NCI-H226 (cell line): ENCODE measurements around the gene SLC26A4.
A peak's percentile ranks its signal among the peaks of the same experiment; 100 is the strongest.
"Not testable (repeated sequence)": the region's sequence is repeated elsewhere in the genome, so short reads cannot be mapped to it uniquely, and the experiment has no call there.

Experiments
- DNase-seq: peaks from one replicate; pipeline ENCODE4 v3.0.0-alpha.2; 2015

The SLC26A4 gene

DNA sequence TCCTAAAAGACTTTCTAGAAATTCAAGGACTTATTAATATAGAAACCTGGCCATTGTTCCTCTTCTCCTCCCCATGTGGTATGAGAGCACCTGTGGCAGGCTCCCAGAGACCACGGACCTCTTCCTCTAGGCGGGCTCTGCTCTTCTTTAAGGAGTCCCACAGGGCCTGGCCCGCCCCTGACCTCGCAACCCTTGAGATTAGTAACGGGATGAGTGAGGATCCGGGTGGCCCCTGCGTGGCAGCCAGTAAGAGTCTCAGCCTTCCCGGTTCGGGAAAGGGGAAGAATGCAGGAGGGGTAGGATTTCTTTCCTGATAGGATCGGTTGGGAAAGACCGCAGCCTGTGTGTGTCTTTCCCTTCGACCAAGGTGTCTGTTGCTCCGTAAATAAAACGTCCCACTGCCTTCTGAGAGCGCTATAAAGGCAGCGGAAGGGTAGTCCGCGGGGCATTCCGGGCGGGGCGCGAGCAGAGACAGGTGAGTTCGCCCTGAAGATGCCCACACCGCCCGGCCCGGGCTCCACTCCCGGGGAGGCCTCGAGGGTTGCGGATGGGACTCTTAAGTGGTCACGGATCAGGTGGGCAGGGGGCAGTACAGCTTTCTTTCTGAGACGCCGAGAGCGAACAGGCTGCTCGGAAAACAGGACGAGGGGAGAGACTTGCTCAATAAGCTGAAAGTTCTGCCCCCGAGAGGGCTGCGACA is at the start of gene SLC26A4:
TSS of gene SLC26A4 (plus strand) at position 448 of the 700 bp plus-strand sequence. CDS start 814 bp downstream, outside the sequence.
- DNase-seq: no peak

DNA sequence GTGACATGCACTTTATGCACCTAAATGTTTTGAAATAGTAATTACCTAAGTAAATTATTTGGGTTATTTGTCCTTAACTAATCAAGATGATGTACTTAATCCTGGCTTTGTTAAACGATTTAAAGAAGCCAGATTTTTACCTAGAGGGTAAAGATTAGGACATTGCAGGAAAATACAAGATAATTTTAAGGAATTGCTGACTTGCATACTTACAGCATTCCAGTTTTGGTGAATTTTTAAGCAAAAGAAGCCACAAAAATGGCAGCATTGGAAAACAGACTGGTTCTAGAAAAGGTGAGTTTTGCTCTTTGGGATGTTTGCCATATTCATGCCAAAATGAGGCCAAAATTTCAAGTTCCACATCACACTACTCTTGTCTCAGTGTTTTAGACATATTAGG is 47.2 kb upstream of the SLC26A4 start:
- DNase-seq: no peak

DNA sequence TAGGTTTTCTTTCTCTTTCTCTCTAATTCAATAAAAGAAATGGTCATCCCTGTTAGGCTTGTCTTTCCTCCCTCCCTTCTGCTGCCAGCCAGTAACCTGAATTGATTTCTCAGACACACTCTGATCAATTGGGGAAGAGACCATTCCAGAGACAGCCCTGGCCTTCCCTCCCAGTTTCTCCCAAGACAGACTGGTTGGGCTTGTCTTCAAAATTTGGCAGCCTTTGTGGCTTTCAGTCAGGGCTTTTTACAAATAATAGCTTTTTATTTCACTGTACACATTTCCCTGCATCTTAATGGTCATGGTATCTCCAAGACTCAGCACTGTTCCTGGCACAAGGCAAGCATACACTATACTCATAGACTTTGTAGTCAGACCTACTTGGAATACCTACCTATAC is 46.7 kb upstream of the SLC26A4 start:
- DNase-seq: no peak

DNA sequence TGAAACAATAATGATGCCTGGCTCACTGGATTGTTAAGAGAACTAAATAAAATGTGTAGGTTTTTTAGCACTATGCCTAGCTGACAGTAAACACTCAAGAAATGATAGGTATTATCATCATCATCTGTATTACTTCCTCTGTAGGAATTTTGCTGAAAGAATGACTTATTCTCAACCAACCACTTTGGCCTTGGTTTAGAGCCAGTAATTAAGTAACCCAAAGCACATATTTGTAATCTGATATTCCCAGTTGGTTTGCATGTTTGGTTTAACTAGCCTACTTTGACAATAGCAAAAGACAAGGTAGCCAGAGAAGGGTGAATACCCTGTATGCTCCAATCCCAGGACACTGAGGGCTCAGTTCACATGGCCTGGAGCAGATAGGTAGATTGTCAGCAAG is 46.2 kb upstream of the SLC26A4 start:
- peak; percentile 27 for DNase-seq

DNA sequence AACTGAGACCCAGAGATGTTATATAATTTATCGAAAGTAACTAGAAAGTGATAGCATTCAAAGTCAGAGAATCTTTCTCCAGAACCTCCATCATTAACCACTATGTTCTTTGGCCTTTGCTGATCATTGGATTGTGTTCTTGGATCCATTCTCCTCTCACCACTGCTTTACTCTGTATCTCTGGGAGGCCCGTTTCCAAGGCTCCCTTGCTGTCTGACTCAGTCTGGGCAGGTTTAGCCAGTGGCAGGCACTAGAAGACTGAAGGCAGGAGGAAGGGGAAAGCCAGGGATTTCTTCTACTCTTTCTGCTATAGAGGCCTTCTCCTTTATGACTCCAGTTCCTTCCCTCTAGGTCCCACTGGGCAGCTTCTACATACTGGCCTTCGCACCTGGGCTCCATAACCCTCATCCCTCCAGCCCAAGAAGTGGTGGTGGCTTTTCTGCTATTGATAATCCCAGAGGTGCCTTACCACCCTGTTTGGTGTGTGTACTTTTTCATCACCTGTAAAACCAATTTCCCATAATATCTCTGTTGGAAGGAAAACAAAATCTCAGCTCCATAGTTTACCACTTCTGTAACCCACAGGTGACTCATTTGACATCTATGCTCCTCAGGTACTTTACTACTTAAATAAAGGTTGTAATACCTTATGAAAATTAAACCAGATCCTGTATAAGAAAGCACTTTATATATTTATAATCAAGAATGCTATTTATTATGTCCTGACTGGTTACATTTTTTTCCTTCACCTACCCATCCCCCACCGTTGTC is 44.5 kb upstream of the SLC26A4 start:
- peak; percentile 22 for DNase-seq

DNA sequence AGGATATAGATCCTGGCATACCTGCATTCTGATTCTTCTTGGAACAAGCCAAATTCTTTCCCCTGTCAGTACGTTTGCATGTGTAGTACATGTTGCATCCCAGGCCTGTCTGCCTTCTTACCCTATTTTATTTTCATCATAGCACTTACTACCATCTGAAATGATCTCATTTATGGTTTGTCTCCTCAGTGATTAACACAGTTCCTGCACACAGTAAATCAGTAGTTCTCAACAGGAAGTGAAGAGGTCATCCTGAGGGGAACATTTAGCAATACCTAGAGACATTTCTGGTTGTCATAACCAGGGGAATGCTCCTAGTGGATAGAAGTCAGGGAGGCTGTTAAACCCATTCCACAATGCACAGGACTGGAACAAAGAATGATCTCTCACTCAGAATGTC is 38.2 kb upstream of the SLC26A4 start:
- DNase-seq: peak; percentile 75

DNA sequence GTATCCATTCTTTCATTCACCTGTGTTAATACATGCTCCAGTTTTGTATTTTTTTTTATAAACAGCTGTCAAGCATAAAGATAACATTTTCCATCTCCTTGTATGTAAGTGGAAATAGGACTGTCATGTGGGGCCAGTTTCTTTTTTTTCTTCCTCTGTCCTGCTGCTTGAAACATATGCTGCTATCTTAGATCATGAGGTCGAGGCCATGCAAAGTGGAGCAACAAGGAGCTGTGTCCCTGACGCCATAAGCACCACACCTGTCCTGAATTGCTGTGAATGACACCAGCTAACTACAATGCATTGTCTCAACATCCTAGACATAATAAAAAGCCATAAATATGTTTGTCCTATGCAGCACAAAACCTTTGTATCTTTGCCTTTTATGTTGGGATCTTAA is 37.7 kb upstream of the SLC26A4 start:
- no peak for DNase-seq

DNA sequence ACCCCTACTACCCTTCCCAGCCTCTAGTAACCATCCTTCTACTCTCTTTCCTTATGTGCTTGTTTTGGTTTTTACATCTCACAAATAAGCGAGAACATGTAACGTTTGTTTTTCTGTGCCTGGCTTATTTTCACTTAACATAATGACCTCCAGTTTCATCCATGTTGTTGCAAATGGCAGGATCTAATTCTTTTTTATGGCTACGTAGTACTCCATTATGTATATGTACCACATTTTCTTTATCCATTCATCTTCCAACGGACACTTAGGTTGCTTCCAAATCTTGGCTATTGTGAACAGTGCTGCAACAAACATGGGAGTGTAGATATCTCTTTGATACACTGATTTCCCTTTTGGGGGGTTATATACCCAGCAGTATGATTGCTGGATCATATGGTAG is 33.6 kb upstream of the SLC26A4 start:
- DNase-seq: no peak

DNA sequence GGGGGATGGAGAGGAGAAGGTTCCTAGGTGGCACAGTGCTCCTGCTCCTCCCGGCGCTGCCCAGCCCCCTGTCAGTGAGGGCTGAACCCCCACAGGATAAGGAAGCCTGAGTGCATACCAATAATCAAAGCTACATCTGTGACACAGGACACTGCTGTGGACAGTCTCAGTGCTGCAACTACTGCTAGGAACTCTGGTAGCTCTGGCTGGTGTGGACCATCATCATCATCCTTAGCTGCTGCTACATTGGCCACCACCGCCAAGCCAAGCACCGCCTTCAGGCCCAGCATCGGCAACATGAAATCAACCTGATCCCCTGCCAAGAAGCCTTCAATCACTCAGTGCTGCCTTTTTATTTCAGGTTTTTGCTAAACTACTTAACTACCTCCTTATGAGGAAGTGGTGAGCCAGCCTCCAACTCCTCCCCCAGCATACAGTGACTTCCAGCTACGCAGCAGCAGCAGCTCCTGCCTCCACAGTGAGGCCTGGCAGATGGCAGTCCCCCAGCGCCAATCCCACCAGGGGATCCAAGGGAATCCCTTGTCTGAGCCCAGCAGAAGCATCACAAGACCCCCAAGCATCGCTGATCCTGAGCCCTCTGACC is 32.1 kb upstream of the SLC26A4 start:
- DNase-seq: no peak

DNA sequence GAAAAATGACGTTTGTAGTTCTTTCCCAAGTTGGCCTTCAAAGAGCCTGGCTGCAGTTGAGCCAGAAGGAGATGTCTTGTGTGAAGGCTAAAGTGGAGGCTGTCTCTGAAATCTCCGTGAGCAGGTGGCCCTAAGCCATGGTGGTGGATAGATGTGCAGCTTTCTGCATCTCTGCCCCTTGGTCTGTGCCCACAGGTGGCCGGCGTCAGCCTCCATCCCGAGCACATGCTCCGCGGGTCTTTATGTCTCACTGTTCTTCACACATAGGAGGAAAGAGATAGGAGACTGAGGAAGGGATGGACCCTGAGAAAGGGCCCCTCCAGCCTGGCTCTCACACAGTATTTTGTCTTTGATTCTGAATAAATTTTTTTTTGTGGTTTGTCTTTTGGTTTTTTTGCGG is 30.3 kb upstream of the SLC26A4 start:
- no peak for DNase-seq

DNA sequence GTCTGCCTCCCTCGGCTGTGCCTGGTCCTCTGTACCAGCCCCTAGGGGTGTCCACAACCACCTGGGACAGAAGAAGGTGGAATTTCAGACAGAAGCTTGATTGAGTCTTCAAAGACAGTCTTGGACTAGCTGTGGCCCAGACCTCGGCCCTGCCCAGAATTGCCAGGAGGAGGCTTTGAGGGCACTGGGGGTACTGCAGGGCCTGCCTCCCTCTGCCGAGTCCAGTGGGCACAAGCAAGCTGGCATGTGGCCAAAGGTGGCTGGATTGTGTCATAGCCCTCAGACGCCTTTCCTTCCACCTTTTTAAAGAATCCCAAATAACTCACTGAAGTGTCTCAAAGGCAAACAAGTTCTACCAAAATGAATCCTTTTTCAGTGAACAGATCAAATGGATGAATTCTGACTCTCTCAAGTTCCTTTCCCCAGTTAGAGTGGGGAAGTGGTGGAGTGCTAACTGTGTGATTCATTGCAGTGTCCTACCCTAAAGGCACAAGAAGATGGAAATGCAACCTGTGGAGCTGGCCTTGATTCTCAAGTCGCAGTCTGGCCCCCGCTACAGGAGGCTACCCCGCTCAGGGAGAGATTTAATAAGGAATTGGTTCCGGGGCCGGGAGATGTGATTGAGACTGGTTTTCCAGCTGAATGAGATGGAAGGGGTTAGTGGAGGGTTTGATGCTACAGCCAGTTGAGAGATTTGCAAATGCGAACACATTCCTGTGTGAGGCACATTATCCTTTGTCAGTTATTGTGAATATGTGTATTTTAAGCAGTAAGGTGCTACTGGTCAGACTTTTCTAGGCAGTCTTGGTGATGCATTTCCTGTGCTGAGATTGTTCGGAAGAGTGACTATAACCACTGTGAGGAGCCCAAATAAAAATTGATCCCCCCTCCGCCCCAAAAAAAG is 28.8 kb upstream of the SLC26A4 start:
- DNase-seq: no peak

DNA sequence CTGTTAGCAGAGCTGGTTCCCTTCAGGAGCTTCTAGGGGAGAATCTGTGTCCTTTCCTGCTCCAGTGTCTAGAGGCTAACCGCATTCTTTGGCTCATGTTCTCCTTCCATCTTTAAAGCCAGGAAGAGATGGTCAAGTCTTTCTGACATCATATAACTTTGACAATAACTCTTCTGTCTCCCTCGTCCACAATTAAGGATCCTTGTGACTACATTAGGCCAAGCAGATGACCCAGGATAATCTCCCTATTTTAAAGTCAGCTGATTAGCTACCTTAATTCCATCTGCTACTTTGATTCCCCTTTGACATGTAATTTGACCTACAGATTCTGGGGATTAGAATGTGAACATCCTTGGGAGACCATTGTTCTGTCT is 28.1 kb upstream of the SLC26A4 start:
- DNase-seq: no peak

DNA sequence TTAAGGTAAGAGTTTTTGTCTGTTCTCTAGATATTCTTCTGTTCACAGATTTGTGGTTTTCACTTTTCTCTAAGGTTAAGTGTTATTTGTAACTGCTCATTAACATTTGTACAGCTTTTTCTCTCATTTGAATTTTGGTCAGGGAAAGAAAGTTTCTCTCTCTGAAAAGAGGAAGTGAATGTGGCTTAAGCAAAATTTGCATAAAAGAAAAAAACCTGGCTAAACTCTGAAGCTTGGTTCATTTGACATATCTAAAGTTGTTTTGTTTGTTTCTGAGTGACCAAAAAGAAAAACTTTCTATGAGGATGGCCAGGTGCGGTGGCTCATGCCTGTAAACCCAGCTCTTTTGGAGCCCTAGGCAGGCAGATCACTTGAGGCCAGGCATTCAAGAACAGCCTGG is 22.0 kb upstream of the SLC26A4 start:
- no peak for DNase-seq

DNA sequence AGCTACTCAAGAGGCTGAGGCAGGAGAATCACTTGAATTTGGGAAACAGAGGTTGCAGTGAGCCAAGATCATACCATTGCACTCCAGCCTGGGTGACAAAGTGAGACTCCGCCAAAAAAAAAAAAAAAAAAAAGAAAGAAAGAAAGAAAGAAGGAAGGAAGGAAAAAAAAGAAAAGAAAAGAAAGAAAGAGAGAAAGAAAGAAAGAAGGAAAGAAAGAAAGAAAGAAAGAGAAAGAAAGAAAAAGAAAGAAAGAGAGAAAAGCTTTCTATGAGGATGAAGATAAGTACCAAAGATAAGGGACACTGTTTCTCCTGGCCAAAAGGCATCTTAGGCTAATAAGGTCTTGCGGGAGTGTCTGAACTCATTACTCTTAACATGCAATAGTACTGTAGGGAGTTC is 21.6 kb upstream of the SLC26A4 start:
- not testable (repeated sequence) for DNase-seq

DNA sequence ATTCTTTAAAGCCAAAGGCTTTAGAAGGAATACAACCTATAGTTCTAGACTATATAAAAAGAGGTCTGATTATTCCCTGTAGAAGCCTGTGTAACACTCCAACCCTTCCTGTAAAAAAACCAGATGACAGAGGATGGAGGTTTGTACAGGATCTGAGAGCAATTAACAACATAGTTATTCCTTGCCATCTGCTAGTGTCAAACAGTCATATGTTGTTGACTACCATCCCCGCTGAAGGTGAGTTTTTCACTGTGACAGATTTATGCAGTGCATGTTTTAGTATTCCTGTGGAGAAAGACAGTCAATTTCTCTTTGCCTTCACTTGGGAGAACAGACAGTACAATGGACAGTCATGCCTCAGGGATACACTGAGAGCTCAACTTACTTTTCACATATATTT is 19.0 kb upstream of the SLC26A4 start:
- no peak for DNase-seq

DNA sequence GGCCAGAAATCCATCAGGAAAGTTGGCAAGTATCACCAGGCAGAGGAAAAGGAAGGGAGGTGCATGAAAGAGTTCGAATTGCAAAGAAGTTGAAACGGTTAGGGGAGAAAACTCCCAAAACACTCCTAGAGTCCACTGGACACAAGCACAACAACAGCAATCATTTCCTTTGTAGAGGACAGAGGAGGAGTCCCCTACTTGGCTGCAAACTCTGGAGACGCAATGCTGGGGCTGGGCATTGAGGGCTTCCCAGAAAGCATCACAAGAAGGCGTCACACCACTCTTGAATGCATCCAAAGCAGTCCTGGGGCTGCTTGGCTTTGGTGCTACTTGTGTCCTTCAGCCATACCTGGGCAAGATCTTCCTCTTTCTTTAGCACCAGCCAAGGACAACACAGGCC is 18.1 kb upstream of the SLC26A4 start:
- no peak for DNase-seq

DNA sequence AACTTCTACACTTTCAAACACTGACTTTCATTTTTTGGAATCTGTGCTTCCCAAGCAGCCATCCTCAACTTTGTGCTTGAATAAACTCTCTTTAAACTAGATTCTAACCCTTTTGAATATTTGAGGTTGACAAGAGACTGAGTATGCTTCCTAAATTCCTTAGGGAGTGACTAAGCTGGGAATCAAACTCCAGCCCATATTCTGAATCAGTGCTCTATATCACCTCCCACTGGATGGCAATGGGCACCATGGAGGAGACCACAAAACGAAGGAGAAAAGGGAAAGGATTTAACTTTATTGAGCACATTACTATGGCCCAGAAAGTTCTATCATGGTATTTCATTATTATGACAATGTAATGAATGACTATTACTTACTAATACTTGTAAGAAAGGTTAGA is 17.2 kb upstream of the SLC26A4 start:
- DNase-seq: peak; percentile 72

DNA sequence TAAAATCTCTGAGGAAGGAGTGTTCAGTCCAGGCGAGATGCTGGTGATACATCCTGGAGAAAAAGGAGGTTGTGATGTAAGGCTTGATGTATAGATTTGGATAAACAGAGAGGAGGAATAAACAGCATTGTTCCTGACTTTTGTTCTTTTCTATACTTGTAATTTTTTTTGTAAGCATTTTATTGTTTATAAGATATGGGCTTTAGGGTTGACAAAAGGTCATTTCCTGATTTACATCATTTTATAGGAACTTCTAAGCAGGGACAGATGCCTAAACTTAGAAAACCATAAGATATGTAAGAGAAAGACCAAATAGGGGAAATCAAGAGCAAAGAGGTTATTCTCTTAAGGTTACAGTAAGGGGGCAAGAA is 16.7 kb upstream of the SLC26A4 start:
- DNase-seq: no peak

DNA sequence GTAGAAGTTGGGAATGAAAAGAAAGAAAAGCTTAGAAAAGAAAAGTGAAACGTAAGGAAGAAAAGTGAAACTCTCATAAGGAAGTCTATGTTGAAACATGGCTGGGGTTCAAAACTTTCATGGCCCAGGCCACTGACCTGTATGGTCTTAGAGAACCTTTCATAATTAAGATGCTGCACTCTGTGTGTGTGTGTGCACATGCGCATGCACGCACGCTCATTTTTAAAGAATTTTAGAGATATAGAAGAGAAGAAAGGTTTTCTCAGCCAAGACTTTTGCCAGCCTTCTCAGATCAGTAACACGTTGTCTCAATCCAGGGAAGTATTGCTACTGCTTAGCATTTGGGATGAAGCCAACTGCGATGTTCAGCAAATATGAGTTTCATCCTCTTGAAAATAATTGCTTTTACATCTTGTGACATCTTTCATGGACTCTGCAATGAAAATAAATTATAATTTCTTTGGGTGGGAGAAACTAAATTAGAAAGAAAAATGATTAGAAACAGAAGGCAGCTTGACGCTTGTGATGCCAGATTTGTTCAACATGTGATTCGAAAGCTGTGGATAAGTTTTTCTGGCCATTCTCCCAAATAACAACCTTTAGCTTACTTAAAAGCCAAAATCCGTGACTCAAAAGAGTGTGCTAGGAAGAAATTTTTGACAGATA is 16.2 kb upstream of the SLC26A4 start:
- DNase-seq: no peak

DNA sequence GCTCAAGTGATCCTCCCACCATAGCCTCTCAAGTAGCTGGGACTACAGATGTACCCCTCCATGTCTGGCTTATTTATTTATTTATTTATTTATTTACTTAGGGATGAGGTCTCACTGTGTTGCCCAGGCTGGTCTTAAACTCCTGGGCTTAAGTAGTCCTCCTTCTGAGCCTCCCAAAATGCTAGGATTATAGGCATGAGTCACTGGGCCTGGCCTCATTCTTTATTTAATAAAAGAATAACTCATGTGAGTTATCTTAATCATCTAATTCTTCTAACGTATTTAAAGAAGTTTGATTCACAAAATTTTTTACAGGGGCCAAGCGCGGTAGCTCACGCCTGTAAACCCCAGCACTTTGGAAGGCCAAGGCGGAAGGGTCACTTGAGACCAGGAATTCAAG is 8.0 kb upstream of the SLC26A4 start:
- DNase-seq: no peak

DNA sequence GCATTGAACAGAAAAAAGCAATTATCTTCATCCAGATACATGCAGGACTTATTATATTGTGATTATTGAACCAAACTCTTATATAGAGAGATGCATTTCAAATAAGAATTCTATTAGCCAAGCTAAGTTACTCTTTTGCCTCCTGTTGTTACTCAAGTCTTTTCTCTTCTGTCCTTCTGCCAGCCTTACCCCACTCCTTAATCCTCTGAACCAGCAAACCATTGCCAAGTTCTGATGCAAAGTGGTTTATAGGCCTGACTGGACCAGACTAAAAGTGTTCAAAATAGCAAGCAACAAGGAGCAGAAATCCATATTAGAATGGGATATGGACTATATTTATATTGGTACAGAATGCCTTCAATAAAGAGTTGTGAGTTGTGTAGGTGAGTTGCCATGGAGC is 2.2 kb upstream of the SLC26A4 start:
- no peak for DNase-seq

DNA sequence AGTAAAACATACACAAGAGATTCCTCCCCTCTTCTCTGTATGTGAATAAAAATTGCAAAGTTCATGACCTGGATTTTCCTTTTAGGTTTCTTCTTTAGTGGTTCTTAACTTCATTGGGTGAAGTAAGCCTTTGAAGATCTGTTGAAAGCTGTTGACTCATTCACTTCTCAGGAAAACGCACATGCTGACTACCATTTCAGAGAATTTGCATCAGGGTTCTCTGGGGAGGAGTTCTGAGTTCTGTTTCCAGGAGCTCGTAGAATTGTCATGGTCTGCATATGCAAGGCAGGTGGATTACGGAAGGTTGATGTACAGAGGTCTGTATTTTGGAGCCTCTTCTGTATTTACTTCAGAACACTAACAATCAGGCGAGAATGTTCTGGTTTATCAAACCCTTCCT is 962 bp upstream of the SLC26A4 start:
- peak; percentile 90 for DNase-seq
